AG09309 (cell line): Measurements from ENCODE around the gene TMC8.

Experiments
- DNase-seq: peaks from one replicate; pipeline ENCODE4 v3.0.0-alpha.2; 2010; ENCODE audit warnings: low read depth
- H3K4me3 ChIP-seq: 2 replicates; pipeline ENCODE4 v1.5.1; 2011; ENCODE audit warnings: mild to moderate bottlenecking, low read depth, low read length, moderate library complexity; ENCODE audit not compliant: control insufficient read depth
- TF ChIP-seq, protein P1 (sequence below): IDR thresholded peaks from 2 replicates; pipeline ENCODE4 v1.5.1; 2011; ENCODE audit warnings: mild to moderate bottlenecking, low read depth, low read length, inconsistent platforms; ENCODE audit not compliant: insufficient read depth, control insufficient read depth; ENCODE audit errors: missing control alignments

The TMC8 gene

DNA sequence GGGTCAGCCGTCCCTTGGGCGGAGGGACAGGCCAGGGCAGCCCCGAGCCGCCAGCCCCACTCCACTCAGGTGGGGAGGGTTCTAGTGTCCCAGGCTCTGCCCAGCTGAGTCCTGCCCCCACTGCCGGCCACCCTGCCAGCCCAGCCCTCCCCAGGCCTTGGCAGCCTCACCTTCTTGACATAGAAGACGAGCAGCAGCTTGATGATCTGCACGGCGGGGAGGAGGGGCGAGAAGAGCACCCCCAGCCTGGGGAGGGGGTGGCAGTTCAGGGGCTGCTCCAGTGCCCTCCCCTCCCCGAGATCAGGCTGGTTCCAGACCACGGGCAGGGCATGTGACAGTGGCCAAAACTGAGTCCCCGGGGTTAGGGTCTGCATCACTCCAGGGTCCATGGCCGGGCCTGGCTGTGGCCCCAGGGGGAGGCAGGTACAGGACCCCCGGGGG lies 11.8 kb upstream of the TMC8 start:
- DNase-seq, result no peak
- TF ChIP-seq, protein P1, sequence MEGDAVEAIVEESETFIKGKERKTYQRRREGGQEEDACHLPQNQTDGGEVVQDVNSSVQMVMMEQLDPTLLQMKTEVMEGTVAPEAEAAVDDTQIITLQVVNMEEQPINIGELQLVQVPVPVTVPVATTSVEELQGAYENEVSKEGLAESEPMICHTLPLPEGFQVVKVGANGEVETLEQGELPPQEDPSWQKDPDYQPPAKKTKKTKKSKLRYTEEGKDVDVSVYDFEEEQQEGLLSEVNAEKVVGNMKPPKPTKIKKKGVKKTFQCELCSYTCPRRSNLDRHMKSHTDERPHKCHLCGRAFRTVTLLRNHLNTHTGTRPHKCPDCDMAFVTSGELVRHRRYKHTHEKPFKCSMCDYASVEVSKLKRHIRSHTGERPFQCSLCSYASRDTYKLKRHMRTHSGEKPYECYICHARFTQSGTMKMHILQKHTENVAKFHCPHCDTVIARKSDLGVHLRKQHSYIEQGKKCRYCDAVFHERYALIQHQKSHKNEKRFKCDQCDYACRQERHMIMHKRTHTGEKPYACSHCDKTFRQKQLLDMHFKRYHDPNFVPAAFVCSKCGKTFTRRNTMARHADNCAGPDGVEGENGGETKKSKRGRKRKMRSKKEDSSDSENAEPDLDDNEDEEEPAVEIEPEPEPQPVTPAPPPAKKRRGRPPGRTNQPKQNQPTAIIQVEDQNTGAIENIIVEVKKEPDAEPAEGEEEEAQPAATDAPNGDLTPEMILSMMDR, result no peak
- no peak overlapping the region for H3K4me3 ChIP-seq

DNA sequence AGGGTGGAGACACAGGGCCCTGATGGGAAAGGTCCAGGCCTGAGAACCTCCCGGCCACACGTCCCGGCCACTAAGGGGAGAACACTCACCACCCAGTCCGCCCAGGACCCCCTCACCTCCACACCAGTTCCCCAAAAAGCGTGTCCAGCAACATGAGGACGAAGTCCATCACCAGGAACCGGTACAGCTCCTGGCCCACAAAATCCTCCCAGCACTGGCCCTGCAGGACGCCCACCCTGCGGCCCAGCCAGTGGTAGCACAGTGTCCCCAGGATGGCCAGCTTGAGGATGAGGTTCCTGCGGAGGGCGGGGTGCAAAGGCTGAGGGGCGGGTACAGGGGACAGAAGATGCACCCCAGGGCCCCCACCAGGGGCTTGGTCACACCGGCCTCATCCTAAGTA lies 10.0 kb upstream of the TMC8 start:
- no peak overlapping the region for H3K4me3 ChIP-seq
- TF ChIP-seq, protein P1, result no peak
- DNase-seq, result no peak

DNA sequence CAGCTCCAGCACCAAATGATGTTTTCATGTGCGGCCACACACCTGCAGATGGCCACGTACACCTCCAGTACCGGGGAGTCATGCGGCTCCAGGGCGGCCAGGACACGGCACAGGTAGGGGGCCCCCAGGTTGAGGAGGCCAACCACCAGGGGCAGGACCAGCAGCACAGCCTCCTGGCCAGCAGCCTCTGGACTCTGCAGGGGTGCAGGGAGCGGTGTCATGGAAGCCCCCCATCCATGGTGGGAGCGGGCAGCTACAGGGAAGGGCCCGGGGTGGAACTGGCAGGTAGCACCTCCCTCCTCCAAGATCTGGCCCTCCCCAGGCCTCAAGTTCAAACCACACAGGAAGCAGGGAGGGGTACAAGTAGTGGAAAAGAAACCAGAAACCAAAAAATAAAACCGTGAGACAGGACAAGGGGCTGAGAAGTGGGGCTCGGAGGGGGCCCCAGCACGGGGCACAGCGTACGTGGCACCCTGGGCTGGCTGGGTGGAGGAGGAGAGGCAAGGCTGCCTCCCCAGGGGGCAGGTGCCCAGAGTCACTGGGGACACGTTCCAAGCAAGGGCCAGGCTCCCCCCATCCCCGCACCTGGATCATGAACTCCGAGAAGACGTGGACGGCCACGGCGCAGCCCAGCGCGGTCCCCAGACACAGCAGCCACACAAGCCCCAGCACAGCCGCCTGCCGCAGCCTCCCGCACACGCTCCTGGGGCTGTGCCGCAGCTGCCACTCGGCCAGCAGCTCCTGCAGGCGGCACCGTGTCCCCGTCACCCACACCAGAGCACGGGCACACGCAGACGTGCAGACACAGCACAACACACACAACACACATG lies 9.4 kb upstream of the TMC8 start:
- no peak for DNase-seq
- TF ChIP-seq, protein P1, result no peak
- H3K4me3 ChIP-seq, result no peak overlapping the region

DNA sequence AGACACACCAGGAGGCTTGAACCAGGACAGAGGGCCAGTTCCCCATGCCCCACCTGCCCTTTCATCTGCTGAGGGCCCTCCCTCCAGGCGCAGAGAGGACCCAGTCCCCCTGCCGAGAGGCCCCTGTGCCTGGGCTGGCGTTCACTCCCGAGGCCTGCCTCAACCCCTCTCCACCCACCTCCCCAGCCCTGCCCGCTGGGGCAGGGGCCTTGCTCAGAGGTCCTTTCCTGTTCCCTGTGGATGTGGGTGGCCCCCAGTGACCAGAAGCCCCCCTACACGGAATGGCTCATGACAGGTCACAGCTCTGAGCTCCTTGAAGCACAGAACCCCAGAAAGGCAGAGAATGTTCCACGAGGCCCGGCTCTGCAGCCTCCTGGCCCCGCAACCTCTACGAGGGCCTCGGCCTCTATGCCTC lies 8.8 kb upstream of the TMC8 start:
- no peak overlapping the region for H3K4me3 ChIP-seq
- DNase-seq, result no peak
- TF ChIP-seq, protein P1, result no peak

DNA sequence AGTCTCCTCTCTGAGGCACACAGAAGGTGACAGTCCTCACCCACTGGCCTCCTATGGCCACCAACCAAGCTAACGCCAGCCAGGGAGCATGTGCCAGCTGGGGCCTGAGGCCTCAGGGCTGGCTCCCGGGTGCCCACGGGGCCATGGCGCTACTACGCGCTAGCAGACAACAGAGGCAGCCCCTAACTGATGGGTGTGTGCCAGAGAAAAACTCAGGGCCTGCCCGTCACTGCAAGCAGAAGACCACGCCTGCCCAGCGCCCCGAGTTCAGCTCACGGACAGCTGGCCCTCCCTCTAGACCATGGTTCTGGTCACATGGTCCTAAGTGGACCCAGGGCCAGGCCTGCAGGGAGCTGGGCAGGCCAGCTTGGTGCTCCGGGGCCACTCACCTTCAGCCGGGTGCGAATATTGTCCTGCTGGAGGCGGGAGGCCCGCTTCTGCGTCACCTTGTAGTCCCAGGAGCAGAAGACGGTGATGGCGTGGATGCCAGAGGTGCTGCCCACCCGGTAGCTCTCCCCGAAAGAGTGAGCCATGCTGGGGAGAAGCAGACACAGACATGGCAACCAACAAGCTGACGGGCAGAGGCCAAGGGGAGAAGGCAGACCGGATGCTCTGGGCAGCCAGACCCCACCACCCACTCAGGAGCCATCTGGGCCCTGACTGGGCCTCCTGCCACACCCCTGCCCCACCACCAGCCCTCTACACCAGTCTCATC lies 8.2 kb upstream of the TMC8 start:
- TF ChIP-seq, protein P1, result no peak
- no peak for DNase-seq
- H3K4me3 ChIP-seq, result no peak overlapping the region

DNA sequence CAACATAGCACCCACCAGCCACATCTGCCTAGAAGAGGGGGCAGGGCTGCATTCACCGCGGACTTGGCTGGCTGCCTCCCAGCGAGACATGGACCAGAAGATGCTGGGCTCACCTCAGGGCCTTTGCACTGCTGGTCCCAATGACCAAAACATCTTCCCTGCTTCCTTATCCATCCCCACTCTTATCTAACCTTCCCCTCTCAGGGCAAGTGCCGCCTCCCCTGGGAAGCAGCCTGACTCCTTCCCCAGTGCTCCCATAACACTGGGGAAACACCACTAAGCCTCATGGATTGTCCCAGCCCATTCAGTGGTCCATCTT lies 7.7 kb upstream of the TMC8 start:
- no peak for DNase-seq
- TF ChIP-seq, protein P1, result no peak
- H3K4me3 ChIP-seq, result no peak overlapping the region
